ENCODE measurements around the gene NDUFS3.

DNA sequence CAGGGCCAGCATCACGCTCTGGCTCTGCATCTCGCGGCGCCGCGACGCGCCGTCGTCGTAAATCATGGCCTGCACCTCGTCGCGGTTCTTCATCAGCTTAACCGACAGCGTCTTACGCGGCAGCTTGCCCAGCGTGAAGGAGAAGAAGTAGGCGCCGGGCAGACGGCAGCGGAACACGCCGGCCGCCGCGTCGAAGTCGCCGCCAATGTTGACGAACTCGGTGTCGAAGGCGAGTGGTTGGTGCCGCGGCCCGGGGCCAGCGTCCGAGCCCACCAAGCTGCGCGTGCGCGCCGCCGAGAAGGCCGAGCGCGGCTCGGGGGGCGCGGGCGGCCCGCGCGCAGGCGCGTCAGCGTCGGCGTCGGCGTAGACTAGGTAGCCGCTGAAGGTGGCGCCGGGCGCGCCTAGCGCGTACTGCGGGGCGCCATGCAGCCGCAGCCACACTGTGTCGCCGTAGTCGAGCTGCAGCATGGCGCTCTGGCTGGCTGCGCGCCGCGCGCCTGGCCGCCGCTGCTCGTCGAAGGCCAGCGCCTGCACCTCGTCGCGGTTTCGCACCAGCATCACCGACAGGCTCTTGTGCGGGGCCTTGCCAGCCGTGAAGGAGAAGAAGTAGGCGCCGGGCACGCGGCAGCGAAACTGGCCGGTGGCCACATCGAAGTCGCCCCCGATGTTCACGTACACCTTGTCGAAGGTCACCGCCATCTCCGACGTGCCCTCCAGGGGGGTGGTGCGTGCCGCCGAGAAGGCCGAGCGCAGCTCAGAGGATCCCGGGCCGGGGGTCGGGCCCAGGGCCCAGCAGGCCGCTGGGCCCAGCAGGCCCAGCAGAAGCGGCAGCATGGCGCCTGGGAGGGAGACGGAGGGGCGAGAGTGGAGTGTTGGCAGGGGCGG, 11.3 kb downstream of the NDUFS3 start:
- TF ChIP-seq TAF1 (IDR thresholded peaks at IDR 0.05; ENCODE audit: low read depth, low read length) = no peak
- TF ChIP-seq POLR2A (IDR thresholded peaks at IDR 0.05; ENCODE audit: low read depth, low read length) = no peak
- TF ChIP-seq POLR2AphosphoS5 (IDR thresholded peaks at IDR 0.05; ENCODE audit: low read depth, low read length) = no peak
- TF ChIP-seq SPI1 (IDR thresholded peaks at IDR 0.05; ENCODE audit: low read depth, low read length) = no peak
- no peak for TF ChIP-seq POU2F2 (IDR thresholded peaks at IDR 0.05; ENCODE audit: low read depth, low read length)
- TF ChIP-seq PAX5 (IDR thresholded peaks at IDR 0.05; ENCODE audit: insufficient read depth, low read length, severe bottlenecking) = no peak
